ENCODE results near the gene SRGAP3. TPM values are rescaled to one million over a fixed set of nuclear protein-coding genes. Genes with fewer than 3 reads are reported as not detected.

Gene SRGAP3
- total RNA-seq, 1 donor from 2014 or later, result 3.9 TPM

DNA sequence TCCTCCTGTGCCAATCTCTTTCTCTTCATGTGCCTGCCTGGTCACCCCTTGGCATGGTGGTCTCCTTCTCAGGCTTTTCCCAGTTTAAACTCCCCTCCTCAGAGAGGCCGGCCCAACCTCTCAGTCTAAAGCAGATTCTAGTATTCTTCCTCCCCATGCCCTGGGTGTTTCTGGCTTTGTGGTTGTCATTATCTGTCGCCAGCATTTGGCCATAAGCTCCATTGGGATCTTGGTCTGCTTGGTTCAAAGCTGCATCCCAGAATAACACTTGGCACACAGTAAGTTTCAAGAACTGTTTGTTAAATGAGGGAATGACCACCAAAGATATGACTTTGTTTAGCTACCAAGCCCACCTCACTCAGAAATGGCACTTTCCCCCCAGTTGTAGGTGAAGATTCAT, 275.0 kb downstream of the SRGAP3 start:
- FAIRE-seq (no peak), DNase-seq (ENCODE audit: low read depth) (no peak)
- Histone ChIP-seq H3K9ac (ENCODE audit: low read length) (no peak overlapping the region), H3K27ac (ENCODE audit: low read depth, low read length) (no peak overlapping the region), H3K4me1 (ENCODE audit: insufficient read depth, low read length) (no peaks in the 10 kb centered on the region), H2AFZ (ENCODE audit: low read depth, low read length) (no peak overlapping the region), H3K27me3 (ENCODE audit: insufficient read depth, low read length) (peaks cover 8% of the 10 kb centered on the region), H3K4me3 (ENCODE audit: insufficient read depth, low read depth, low read length) (no peak overlapping the region), H3K9me3 (ENCODE audit: insufficient read depth, low read depth, low read length) (no peaks in the 10 kb centered on the region), H3K79me2 (ENCODE audit: insufficient read depth, low read length) (no peaks in the 10 kb centered on the region), H3K4me2 (ENCODE audit: low read length) (no peak overlapping the region), H4K20me1 (ENCODE audit: insufficient read depth, low read length) (no peaks in the 10 kb centered on the region), H3K36me3 (ENCODE audit: insufficient read depth, low read length) (no peaks in the 10 kb centered on the region)
- Mint-ChIP-seq H3K36me3 (ENCODE audit: low read depth, unreplicated experiment) (peaks cover under 1% of the 10 kb centered on the region), H3K27ac (ENCODE audit: unreplicated experiment) (no peak overlapping the region), H3K27me3 (ENCODE audit: low read depth, unreplicated experiment) (peaks cover 4% of the 10 kb centered on the region), H3K4me3 (ENCODE audit: unreplicated experiment) (no peak overlapping the region), H3K4me1 (ENCODE audit: low read depth, unreplicated experiment) (peaks cover 5% of the 10 kb centered on the region), H3K9me3 (ENCODE audit: unreplicated experiment) (peaks cover 6% of the 10 kb centered on the region)
- no peak for TF ChIP-seq EZH2 (IDR thresholded peaks at IDR 0.05; ENCODE audit: insufficient read depth, low read length)
- TF ChIP-seq, protein P1, sequence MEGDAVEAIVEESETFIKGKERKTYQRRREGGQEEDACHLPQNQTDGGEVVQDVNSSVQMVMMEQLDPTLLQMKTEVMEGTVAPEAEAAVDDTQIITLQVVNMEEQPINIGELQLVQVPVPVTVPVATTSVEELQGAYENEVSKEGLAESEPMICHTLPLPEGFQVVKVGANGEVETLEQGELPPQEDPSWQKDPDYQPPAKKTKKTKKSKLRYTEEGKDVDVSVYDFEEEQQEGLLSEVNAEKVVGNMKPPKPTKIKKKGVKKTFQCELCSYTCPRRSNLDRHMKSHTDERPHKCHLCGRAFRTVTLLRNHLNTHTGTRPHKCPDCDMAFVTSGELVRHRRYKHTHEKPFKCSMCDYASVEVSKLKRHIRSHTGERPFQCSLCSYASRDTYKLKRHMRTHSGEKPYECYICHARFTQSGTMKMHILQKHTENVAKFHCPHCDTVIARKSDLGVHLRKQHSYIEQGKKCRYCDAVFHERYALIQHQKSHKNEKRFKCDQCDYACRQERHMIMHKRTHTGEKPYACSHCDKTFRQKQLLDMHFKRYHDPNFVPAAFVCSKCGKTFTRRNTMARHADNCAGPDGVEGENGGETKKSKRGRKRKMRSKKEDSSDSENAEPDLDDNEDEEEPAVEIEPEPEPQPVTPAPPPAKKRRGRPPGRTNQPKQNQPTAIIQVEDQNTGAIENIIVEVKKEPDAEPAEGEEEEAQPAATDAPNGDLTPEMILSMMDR (IDR thresholded peaks at IDR 0.05; ENCODE audit: insufficient read depth, low read depth, low read length), result no peak

DNA sequence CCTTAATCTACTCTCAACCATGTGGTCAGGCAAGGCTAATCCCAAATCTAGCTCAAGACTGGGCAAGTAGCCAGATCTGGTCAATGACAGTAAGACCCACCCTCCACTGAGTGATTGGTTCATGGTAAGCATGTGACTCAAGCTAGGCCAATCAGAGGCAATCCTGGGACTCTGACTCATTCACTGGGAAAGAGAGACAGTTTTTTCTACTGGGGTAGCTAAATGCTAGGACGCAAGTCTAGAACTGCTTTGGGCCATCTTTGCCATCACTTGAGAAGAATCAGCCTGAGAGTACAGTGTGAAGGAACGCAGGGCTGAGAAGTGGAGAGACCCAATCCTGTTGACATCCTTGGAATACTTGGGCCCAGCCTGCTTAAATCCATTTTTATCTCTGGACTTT, 276.8 kb downstream of the SRGAP3 start:
- Histone ChIP-seq H2AFZ (ENCODE audit: low read depth, low read length) (no peak overlapping the region), H3K27me3 (ENCODE audit: insufficient read depth, low read length) (no peaks in the 10 kb centered on the region), H3K36me3 (ENCODE audit: insufficient read depth, low read length) (no peaks in the 10 kb centered on the region), H3K9me3 (ENCODE audit: insufficient read depth, low read depth, low read length) (no peaks in the 10 kb centered on the region), H3K4me2 (ENCODE audit: low read length) (no peak overlapping the region), H4K20me1 (ENCODE audit: insufficient read depth, low read length) (no peaks in the 10 kb centered on the region), H3K9ac (ENCODE audit: low read length) (no peak overlapping the region), H3K4me3 (ENCODE audit: insufficient read depth, low read depth, low read length) (no peak overlapping the region), H3K27ac (ENCODE audit: low read depth, low read length) (no peak overlapping the region), H3K79me2 (ENCODE audit: insufficient read depth, low read length) (no peaks in the 10 kb centered on the region), H3K4me1 (ENCODE audit: insufficient read depth, low read length) (no peaks in the 10 kb centered on the region)
- H3K4me1 Mint-ChIP-seq (ENCODE audit: low read depth, unreplicated experiment), result peaks cover 5% of the 10 kb centered on the region
- DNase-seq (ENCODE audit: low read depth) (no peak), FAIRE-seq (no peak)
- H3K9me3 Mint-ChIP-seq (ENCODE audit: unreplicated experiment), result no peaks in the 10 kb centered on the region
- TF ChIP-seq, protein P1 (IDR thresholded peaks at IDR 0.05; ENCODE audit: insufficient read depth, low read depth, low read length), result no peak
- no peak for TF ChIP-seq EZH2 (IDR thresholded peaks at IDR 0.05; ENCODE audit: insufficient read depth, low read length)
- peaks cover 5% of the 10 kb centered on the region for H3K27me3 Mint-ChIP-seq (ENCODE audit: low read depth, unreplicated experiment)
- H3K36me3 Mint-ChIP-seq (ENCODE audit: low read depth, unreplicated experiment), result no peaks in the 10 kb centered on the region
- no peak overlapping the region for H3K27ac Mint-ChIP-seq (ENCODE audit: unreplicated experiment)
- H3K4me3 Mint-ChIP-seq (ENCODE audit: unreplicated experiment), result no peak overlapping the region

DNA sequence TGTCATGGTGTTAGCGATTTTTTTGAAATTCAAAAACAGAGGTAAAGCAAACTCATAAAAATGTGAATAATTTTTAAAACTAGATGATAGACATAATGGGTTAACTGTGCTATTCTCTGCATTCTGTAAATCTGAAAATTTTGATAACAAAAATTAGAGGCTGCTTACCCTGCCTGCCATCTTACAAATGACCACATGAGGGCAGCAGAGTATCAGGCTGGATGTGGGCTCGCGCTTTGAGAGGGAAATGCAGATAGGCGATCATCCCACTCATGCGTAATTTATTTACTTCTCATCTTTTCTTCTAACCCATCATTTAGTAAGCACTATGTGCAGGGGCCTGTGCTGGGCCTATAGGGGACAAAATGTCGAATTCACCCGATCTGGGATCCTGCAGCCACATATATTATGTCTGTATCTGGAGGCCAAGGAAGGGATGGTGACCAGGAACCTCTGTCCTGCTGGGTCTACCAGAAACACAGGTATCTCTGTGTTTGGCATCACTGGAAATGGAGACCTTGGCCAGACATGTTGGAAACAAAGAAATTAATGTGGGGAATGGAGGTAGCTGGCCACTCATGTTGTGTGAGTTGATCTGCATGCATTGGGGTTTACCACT, 278.4 kb downstream of the SRGAP3 start:
- FAIRE-seq, result no peak

More for the DNA sequence above, 278.4 kb downstream of the SRGAP3 start:
- Histone ChIP-seq H3K4me1 (ENCODE audit: insufficient read depth, low read length) (no peaks in the 10 kb centered on the region), H3K4me3 (ENCODE audit: insufficient read depth, low read depth, low read length) (no peak overlapping the region), H2AFZ (ENCODE audit: low read depth, low read length) (no peak overlapping the region), H3K36me3 (ENCODE audit: insufficient read depth, low read length) (no peaks in the 10 kb centered on the region), H3K27ac (ENCODE audit: low read depth, low read length) (no peak overlapping the region), H3K79me2 (ENCODE audit: insufficient read depth, low read length) (no peaks in the 10 kb centered on the region), H3K27me3 (ENCODE audit: insufficient read depth, low read length) (no peaks in the 10 kb centered on the region), H3K4me2 (ENCODE audit: low read length) (peak overlapping the region; percentile 19), H3K9ac (ENCODE audit: low read length) (no peak overlapping the region), H3K9me3 (ENCODE audit: insufficient read depth, low read depth, low read length) (no peaks in the 10 kb centered on the region), H4K20me1 (ENCODE audit: insufficient read depth, low read length) (no peaks in the 10 kb centered on the region)
- no peak overlapping the region for H3K27ac Mint-ChIP-seq (ENCODE audit: unreplicated experiment)
- DNase-seq (ENCODE audit: low read depth), result no peak
- H3K4me3 Mint-ChIP-seq (ENCODE audit: unreplicated experiment), result no peak overlapping the region
- H3K27me3 Mint-ChIP-seq (ENCODE audit: low read depth, unreplicated experiment), result peaks cover 6% of the 10 kb centered on the region
- H3K36me3 Mint-ChIP-seq (ENCODE audit: low read depth, unreplicated experiment), result no peaks in the 10 kb centered on the region
- H3K4me1 Mint-ChIP-seq (ENCODE audit: low read depth, unreplicated experiment), result peaks cover 5% of the 10 kb centered on the region
- no peaks in the 10 kb centered on the region for H3K9me3 Mint-ChIP-seq (ENCODE audit: unreplicated experiment)
- TF ChIP-seq EZH2 (IDR thresholded peaks at IDR 0.05; ENCODE audit: insufficient read depth, low read length), result no peak
- TF ChIP-seq, protein P1 (IDR thresholded peaks at IDR 0.05; ENCODE audit: insufficient read depth, low read depth, low read length), result peak; percentile 99
